HepG2 (cell line): ENCODE measurements around the gene RAB3A. TPM values are rescaled to one million over a fixed set of nuclear protein-coding genes. Genes with fewer than 3 reads are reported as not detected.
A peak's percentile ranks its signal among the peaks of the same experiment; 100 is the strongest.

Experiments used
- GPN1 ChIP-seq: sonication (generic); formaldehyde crosslinking; IDR thresholded peaks from 2 replicates; pipeline ENCODE4 v1.5.1; 2020; ENCODE audit warnings: missing genetic modification reagents, borderline replicate concordance
- NFE2L1 ChIP-seq: sonication (generic); formaldehyde crosslinking; IDR thresholded peaks from 2 replicates; pipeline ENCODE4 v1.4.0; 2020; ENCODE audit warnings: missing genetic modification reagents, mild to moderate bottlenecking, borderline replicate concordance
- NFYB ChIP-seq: sonication (generic); formaldehyde crosslinking; IDR thresholded peaks from 2 replicates; pipeline ENCODE4 v1.4.0; 2020; ENCODE audit warnings: missing genetic modification reagents
- RARA ChIP-seq: IDR thresholded peaks from 2 replicates; pipeline ENCODE4 v1.6.1; 2016; ENCODE audit warnings: missing genetic modification reagents, missing compliant biosample characterization
- TFAP4 ChIP-seq: sonication (generic); IDR thresholded peaks from 2 replicates; pipeline ENCODE4 v1.6.1; 2016; ENCODE audit warnings: low read depth, borderline replicate concordance
- TGIF2 ChIP-seq: IDR thresholded peaks from 2 replicates; pipeline ENCODE4 v1.6.1; 2016; ENCODE audit warnings: control low read depth, missing compliant biosample characterization
- TRAFD1 ChIP-seq: sonication (generic); formaldehyde crosslinking; IDR thresholded peaks from 2 replicates; pipeline ENCODE4 v1.5.1; 2020; ENCODE audit warnings: missing genetic modification reagents, mild to moderate bottlenecking, borderline replicate concordance
- U2AF2 ChIP-seq: fragments of 200-400 bp; formaldehyde crosslinking; IDR thresholded peaks from 2 replicates; pipeline ENCODE4 v1.6.1; 2017; ENCODE audit warnings: low read depth, mild to moderate bottlenecking, low read length
- ZNF260 ChIP-seq: sonication (generic); formaldehyde crosslinking; IDR thresholded peaks from 2 replicates; pipeline ENCODE4 v1.4.0; 2020; ENCODE audit warnings: missing genetic modification reagents, low read depth, mild to moderate bottlenecking, borderline replicate concordance
- ZNF274 ChIP-seq: sonication (generic); formaldehyde crosslinking; IDR thresholded peaks from 2 replicates; pipeline ENCODE4 v1.5.1; 2020; ENCODE audit warnings: mild to moderate bottlenecking, missing genetic modification reagents
- ZNF280B ChIP-seq: sonication (generic); formaldehyde crosslinking; IDR thresholded peaks from 2 replicates; pipeline ENCODE4 v1.5.0; 2020; ENCODE audit warnings: missing genetic modification reagents, mild to moderate bottlenecking, borderline replicate concordance
- ZNF331 ChIP-seq: sonication (generic); formaldehyde crosslinking; IDR thresholded peaks from 2 replicates; pipeline ENCODE4 v1.4.0; 2020; ENCODE audit warnings: missing genetic modification reagents
- polyA plus RNA-seq, 8 experiments: library from polyadenylated mRNA; depleted of rRNA in 3 of 8; stranded (reverse) in 7 of 8; unstranded in 1 of 8; fragments of >200 nt; fragmentation: Illumina TruSeq in 4 of 8; extraction: Trizol in 4 of 8; gene quantifications; 2 replicates each; pipeline versions ENCODE4 v1.2.1 to v1.2.3, GENCODE V29; 2011 to 2016; ENCODE audit warnings: low read depth in 4 of 8, missing spikeins in 1 of 8, mixed read lengths in 1 of 8; ENCODE audit not compliant: insufficient read depth in 1 of 8
- total RNA-seq, 5 experiments: library from RNA; depleted of rRNA; stranded (reverse); fragments of >200 nt; fragmentation: Illumina TruSeq; extraction: Trizol; gene quantifications; 2 replicates each; pipeline ENCODE4 v1.2.3, GENCODE V29; 2016; ENCODE audit warnings: low read depth in 1 of 5
- TF ChIP-seq, protein P1 (sequence below): sonication (generic); formaldehyde crosslinking; IDR thresholded peaks from 2 replicates; pipeline ENCODE4 v1.5.0; 2020; ENCODE audit warnings: mild to moderate bottlenecking, missing genetic modification reagents, moderate library complexity
- TF ChIP-seq, protein P2 (sequence below): sonication (generic); formaldehyde crosslinking; IDR thresholded peaks from 2 replicates; pipeline ENCODE4 v1.4.0; 2020; ENCODE audit warnings: mild to moderate bottlenecking, missing genetic modification reagents
- TF ChIP-seq, protein P3 (sequence below): sonication (generic); formaldehyde crosslinking; IDR thresholded peaks from 2 replicates; pipeline ENCODE4 v1.4.0; 2020; ENCODE audit warnings: missing genetic modification reagents, mild to moderate bottlenecking, borderline replicate concordance
- TF ChIP-seq, protein P4 (sequence below): sonication (generic); formaldehyde crosslinking; IDR thresholded peaks from 2 replicates; pipeline ENCODE4 v1.8.1; 2023; ENCODE audit warnings: mild to moderate bottlenecking, moderate library complexity, missing genetic modification reagents

Gene RAB3A
- total and polyA plus RNA-seq, 2 of the 13 experiments (the other 11 are each of a cell fraction or from before 2014, with no cell fraction given): 0.58 to 0.98 TPM

DNA sequence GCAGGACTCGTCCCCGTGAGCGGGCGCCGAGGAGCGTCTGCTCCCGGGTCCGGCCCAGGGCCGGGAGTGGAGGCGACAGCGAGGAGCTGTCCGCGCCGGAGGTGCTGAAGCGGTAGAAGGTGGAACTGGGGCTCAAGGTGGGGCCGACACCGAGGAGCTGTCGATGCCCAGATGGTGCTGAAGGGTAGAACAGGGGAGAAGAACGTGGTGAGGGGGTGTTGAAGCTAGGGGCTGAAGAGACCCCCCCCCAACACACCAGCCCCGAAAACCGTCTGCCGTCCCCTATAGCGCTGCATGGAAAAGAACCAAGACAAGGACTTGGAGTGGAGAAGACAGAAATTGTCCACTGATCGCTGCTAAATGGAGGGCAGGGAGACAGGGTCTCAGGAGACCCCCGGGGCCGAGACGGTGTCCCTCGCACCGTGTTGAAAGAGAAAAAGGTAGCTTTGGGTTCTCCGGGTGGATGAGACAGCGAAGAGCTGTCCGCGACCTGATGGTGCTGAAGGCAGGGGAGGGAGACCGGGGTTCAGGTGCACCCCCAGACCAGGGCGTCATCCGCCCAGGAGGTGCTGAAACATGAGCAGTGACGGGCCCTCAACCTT is 29.5 kb upstream of the RAB3A start (continued):
- TF ChIP-seq, protein P1, sequence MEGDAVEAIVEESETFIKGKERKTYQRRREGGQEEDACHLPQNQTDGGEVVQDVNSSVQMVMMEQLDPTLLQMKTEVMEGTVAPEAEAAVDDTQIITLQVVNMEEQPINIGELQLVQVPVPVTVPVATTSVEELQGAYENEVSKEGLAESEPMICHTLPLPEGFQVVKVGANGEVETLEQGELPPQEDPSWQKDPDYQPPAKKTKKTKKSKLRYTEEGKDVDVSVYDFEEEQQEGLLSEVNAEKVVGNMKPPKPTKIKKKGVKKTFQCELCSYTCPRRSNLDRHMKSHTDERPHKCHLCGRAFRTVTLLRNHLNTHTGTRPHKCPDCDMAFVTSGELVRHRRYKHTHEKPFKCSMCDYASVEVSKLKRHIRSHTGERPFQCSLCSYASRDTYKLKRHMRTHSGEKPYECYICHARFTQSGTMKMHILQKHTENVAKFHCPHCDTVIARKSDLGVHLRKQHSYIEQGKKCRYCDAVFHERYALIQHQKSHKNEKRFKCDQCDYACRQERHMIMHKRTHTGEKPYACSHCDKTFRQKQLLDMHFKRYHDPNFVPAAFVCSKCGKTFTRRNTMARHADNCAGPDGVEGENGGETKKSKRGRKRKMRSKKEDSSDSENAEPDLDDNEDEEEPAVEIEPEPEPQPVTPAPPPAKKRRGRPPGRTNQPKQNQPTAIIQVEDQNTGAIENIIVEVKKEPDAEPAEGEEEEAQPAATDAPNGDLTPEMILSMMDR (CRISPR knock-in tag): no peak
- TF ChIP-seq TGIF2 (CRISPR knock-in tag): peak; percentile 93
- TF ChIP-seq, protein P2, sequence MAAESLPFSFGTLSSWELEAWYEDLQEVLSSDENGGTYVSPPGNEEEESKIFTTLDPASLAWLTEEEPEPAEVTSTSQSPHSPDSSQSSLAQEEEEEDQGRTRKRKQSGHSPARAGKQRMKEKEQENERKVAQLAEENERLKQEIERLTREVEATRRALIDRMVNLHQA: no peak
- peak; percentile 91 for TF ChIP-seq ZNF331
- TF ChIP-seq ZNF274: peak; percentile 95; the same call in 1 of the 2 replicates
- TF ChIP-seq, protein P3, sequence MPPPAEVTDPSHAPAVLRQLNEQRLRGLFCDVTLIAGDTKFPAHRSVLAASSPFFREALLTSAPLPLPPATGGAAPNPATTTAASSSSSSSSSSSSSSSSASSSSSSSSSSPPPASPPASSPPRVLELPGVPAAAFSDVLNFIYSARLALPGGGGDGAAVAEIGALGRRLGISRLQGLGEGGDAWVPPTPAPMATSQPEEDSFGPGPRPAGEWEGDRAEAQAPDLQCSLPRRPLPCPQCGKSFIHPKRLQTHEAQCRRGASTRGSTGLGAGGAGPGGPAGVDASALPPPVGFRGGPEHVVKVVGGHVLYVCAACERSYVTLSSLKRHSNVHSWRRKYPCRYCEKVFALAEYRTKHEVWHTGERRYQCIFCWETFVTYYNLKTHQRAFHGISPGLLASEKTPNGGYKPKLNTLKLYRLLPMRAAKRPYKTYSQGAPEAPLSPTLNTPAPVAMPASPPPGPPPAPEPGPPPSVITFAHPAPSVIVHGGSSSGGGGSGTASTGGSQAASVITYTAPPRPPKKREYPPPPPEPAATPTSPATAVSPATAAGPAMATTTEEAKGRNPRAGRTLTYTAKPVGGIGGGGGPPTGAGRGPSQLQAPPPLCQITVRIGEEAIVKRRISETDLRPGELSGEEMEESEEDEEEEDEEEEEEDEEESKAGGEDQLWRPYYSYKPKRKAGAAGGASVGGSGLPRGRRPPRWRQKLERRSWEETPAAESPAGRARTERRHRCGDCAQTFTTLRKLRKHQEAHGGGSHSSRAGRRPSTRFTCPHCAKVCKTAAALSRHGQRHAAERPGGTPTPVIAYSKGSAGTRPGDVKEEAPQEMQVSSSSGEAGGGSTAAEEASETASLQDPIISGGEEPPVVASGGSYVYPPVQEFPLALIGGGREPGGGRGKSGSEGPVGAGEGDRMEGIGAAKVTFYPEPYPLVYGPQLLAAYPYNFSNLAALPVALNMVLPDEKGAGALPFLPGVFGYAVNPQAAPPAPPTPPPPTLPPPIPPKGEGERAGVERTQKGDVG (CRISPR knock-in tag): peak; percentile 66; the same call in 1 of the 2 replicates
- no peak for TF ChIP-seq ZNF260 (CRISPR knock-in tag)
- peak; percentile 83; the same call in 1 of the 2 replicates for TF ChIP-seq GPN1 (CRISPR knock-in tag)
- no peak for TF ChIP-seq TRAFD1
- peak; percentile 44 for TF ChIP-seq NFYB
- peak; percentile 71 for TF ChIP-seq RARA (CRISPR knock-in tag)
- TF ChIP-seq TFAP4: no peak
- no peak for TF ChIP-seq U2AF2
- TF ChIP-seq ZNF280B (CRISPR knock-in tag): peak; percentile 92; the same call in 1 of the 2 replicates
- peak; percentile 56; the same call in 1 of the 2 replicates for TF ChIP-seq NFE2L1 (CRISPR knock-in tag)
- TF ChIP-seq, protein P4, sequence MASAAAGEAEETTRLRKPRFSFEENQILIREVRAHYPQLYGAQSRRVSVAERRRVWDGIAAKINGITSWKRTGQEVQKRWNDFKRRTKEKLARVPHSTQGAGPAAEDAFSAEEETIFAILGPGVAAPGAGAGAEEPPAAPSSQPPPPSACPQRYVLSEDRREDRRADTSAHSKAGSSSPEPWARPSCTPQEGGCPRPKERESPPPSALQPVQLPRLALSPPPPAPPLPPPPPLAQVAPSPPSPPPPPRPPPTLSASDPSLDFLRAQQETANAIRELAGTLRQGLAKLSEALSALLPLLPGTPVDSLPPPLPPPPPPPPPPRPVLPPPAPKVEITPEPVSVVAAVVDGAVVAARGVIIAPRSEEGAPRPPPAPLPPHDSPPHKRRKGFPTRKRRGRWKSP (CRISPR knock-in tag): peak; percentile 82
